ENCODE data around the gene TTC39C. TPM values are rescaled to one million over a fixed set of nuclear protein-coding genes. Genes with fewer than 3 reads are reported as not detected.

The TTC39C gene
- total and polyA plus RNA-seq, 12 donors: 28.9 to 77.6 (median 49.3) TPM

DNA sequence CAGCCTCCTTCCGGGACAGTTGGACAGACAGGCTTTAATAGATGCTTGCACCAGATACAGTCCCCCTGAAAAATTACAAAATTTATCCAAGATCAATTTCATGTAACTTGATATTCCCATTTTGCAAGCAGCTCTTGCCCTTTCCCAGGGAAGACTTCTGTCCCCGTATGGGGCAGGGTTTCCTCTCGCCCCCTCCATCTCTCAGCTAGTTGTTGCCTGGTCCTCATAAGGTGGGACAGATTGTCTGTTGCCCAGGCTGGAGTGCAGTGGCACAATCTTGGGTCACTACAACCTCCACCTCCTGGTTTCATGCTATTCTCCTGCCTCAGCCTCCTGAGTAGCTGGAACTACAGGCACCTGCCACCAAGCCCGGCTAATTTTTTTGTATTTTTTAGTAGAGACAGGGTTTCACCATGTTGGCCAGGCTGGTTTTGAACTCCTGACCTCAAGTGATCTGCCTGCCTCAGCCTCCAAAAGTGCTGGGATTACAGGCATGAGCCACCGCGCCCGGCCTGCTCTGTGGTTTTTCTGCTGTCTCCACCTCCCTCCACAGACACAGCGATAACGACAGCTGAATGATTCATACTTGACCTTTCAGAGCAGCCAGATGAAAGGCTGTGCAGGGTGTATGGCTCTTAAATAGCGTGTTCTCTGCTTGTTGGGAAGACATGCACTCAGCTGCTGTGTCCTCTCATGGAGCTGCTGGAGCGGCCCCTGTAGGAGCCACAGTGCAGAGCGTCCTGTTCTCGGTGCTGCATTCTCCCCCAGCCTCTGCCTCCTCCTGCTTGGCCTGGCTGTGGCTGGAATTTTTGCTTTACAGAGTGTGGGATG is 61.4 kb downstream of the TTC39C start:
- Histone ChIP-seq H3K9me3 (replicated peaks in 1 of 3) (peaks cover 0 to under 1% (median 0%) of the 10 kb centered on the region in 3 donors), H3K4me1 (replicated peaks in 1 of 2) (peaks cover 10 to 14% of the 10 kb centered on the region in 2 donors), H3K36me3 (replicated peaks in 1 of 2) (no peaks in the 10 kb centered on the region), H3K27me3 (no peaks in the 10 kb centered on the region), H3K27ac (peak overlapping the region; percentile 35 to 90 (median 81)), H3K4me3 (no peak overlapping the region)
- TF ChIP-seq POLR2A (IDR thresholded peaks at IDR 0.05): peak; percentile 21 to 87
- TF ChIP-seq, protein P1, sequence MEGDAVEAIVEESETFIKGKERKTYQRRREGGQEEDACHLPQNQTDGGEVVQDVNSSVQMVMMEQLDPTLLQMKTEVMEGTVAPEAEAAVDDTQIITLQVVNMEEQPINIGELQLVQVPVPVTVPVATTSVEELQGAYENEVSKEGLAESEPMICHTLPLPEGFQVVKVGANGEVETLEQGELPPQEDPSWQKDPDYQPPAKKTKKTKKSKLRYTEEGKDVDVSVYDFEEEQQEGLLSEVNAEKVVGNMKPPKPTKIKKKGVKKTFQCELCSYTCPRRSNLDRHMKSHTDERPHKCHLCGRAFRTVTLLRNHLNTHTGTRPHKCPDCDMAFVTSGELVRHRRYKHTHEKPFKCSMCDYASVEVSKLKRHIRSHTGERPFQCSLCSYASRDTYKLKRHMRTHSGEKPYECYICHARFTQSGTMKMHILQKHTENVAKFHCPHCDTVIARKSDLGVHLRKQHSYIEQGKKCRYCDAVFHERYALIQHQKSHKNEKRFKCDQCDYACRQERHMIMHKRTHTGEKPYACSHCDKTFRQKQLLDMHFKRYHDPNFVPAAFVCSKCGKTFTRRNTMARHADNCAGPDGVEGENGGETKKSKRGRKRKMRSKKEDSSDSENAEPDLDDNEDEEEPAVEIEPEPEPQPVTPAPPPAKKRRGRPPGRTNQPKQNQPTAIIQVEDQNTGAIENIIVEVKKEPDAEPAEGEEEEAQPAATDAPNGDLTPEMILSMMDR (IDR thresholded peaks at IDR 0.05): peak; percentile 11 to 70 (median 62)
- DNase-seq: peak; percentile 78 to 96 (median 92)
- WGBS, 4 donors: 41 to 45% (median 43%) methylated on average over 9 to 13 of the region's 13 CpGs
- intact Hi-C loops (cut with DNase I): loop anchor here in 1 of 2 donors (10.0 kb wide), 1 partner anchor 61 kb away; the partner anchor contains the start of gene TTC39C

DNA sequence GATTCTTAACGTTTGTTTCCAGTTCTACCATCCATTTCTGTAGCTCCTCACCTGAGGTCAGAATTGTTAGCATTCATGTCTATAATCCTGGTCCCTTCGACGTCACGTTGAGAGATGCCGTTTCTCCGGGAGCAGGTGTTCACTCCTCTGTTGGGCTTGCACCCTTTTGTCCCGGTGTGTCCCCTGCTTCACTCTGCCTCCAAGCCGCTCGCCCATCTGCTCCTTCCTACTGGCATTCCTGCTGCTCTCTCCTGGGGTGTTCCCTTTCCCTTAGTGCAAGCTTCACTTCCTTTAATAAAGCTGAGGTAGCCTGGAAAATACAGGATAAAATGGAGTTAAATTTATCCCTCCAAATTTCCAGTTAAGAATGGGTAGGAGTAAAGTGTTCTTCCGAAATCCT is 62.4 kb downstream of the TTC39C start:
- no peak for DNase-seq
- intact Hi-C loops (cut with DNase I): loop anchor here in 1 of 2 donors (10.0 kb wide), 1 partner anchor 62 kb away; the partner anchor contains the start of gene TTC39C
- H3K4me1 ChIP-seq (replicated peaks in 1 of 2): peaks cover 10 to 14% of the 10 kb centered on the region in 2 donors
- H3K27ac ChIP-seq: peak overlapping the region in 3 of 5 donors; percentile 81 to 90 (median 87)
- H3K9me3 ChIP-seq (replicated peaks in 1 of 3): peaks cover 0 to 7% (median 0%) of the 10 kb centered on the region in 3 donors
- TF ChIP-seq, protein P1 (IDR thresholded peaks at IDR 0.05): no peak
- no peak for TF ChIP-seq POLR2A (IDR thresholded peaks at IDR 0.05)
- no peaks in the 10 kb centered on the region for H3K27me3 ChIP-seq
- no peak overlapping the region for H3K4me3 ChIP-seq
- 88 to 92% (median 91%) methylated on average over 10 of the region's 10 CpGs for WGBS, 4 donors
- no peaks in the 10 kb centered on the region for H3K36me3 ChIP-seq (replicated peaks in 1 of 2)

- Histone ChIP-seq H3K4me1 (replicated peaks in 1 of 2) (peaks cover 10 to 14% of the 10 kb centered on the region in 2 donors), H3K27me3 (no peaks in the 10 kb centered on the region), H3K4me3 (no peak overlapping the region), H3K36me3 (replicated peaks in 1 of 2) (no peaks in the 10 kb centered on the region), H3K27ac (no peak overlapping the region), H3K9me3 (replicated peaks in 1 of 3) (peaks cover 0 to 7% (median 0%) of the 10 kb centered on the region in 3 donors)
- TF ChIP-seq, protein P1 (IDR thresholded peaks at IDR 0.05): no peak
- TF ChIP-seq POLR2A (IDR thresholded peaks at IDR 0.05): no peak
- WGBS, 4 donors: 78 to 93% (median 87%) methylated on average over 7 of the region's 7 CpGs
- intact Hi-C loops (cut with DNase I): loop anchor here in 1 of 2 donors (10.0 kb wide), 1 partner anchor 64 kb away; the partner anchor contains the start of gene TTC39C
- no peak for DNase-seq
Observed at GRCh38 chr18:24078391-24078790, 63.8 kb downstream of the TTC39C start.

DNA sequence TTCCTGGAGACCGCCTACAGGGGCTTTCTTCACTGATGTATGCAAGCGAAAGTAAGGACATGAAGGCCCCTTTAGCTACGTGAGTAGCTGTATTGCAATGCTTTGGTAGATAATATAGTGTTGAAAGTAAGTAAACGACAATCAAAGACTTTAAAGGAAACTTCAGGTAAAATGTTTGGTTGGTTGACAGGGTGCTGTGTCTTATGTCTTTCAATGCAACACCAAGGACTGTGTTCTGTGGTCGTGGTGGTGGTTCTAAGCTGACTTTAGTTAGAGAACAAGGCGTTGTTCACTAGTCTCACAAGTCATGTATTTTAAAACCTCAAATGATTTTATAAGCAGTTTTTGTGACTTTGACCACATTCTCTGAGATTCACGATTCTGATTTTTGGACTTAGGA is 66.3 kb downstream of the TTC39C start:
- Histone ChIP-seq H3K4me1 (replicated peaks in 1 of 2) (peaks cover 8 to 11% of the 10 kb centered on the region in 2 donors), H3K36me3 (replicated peaks in 1 of 2) (no peaks in the 10 kb centered on the region), H3K4me3 (no peak overlapping the region), H3K27ac (no peak overlapping the region), H3K9me3 (replicated peaks in 1 of 3) (peaks cover 0 to 7% (median 0%) of the 10 kb centered on the region in 3 donors), H3K27me3 (no peaks in the 10 kb centered on the region)
- WGBS, 4 donors: 89 to 95% (median 91%) methylated on average over 7 of the region's 7 CpGs
- TF ChIP-seq, protein P1 (IDR thresholded peaks at IDR 0.05): no peak
- TF ChIP-seq POLR2A (IDR thresholded peaks at IDR 0.05): no peak
- DNase-seq: no peak
- intact Hi-C loops (cut with DNase I): no loop called here
